GM19035 (cell line): ENCODE measurements around the gene CRYGB.
"Not testable (repeated sequence)": the region's sequence is repeated elsewhere in the genome, so short reads cannot be mapped to it uniquely, and the experiment has no call there.

Source experiments
- ATAC-seq: cut with Tn5 transposase; IDR thresholded peaks from one replicate; pipeline ENCODE4 v1.9.1; 2021; ENCODE audit not compliant: unreplicated experiment

Gene CRYGB

DNA sequence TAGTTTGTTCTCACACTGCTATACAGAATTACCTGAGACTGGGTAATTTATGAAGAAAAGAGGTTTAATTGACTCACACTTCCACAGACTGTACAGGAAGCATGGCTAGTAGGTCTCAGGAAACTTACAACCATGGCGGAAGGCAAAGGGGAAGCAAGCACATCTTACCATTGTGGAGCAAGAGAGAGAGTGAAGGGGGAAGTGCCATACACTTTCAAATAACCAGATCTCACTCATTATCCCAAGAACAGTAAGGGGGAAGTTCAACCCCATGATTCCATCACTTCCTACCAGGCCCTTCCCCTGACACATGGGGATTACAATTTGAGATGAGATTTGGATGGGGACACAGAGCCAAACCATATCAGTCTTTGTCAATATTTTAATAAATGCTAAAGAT is 5.0 kb upstream of the CRYGB start:
- no peak for ATAC-seq

DNA sequence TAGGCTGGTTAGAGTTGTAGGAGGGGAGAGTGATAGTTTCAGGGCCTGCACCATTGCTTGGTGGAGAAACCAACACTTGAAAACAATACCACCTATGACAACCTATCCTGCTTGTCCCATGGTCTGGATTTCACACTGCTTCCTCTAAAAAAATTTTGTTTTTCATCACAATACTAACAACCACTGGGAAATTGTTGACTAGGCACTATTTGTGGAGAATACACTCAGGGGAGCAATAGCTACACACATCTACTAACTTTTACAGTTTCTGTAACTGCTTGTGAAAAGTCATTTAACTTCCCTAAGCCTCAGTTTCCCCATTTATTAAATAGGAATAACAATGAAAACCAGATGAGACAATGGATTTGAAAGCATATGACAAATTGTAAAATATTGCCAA is 4.1 kb upstream of the CRYGB start:
- ATAC-seq = no peak

DNA sequence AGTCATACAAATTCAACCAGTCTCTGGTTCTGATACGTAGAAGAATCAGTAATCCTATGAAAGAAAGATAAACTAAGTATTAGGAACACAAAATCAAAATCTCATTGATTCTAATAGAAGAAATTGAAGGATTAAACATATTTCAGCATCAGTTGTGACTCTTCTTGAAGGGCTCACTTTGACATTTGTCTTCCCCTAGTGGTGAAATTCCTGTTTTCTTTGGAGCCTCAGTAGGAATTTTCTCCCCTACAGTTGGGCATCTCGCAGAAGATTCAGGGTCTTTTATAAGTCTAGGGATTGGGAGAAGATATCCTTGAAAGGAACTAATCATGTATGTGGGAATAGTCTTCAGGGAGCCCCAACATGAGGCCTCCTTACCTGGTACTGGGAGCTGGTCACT is 2.8 kb upstream of the CRYGB start:
- no peak for ATAC-seq

DNA sequence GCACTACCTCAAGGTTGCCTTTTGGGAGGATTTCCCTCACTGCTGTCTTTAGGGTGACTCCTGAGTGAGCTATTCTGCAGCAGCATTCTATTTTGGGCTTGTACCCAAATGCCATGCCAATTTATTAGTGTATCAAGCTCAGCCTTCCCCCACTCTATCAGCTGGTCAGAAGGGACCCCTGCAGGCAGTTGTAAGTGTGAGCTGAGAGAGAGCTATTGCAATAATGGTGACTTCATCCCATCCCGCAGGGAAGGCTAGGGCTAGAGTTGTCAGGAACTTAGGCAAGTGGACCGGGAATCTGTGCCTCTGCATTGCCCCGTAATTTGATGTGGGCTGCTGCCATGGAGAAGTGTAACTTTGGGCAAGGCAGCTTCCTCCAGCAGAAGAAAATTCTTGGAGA is 1.8 kb upstream of the CRYGB start:
- no peak for ATAC-seq

DNA sequence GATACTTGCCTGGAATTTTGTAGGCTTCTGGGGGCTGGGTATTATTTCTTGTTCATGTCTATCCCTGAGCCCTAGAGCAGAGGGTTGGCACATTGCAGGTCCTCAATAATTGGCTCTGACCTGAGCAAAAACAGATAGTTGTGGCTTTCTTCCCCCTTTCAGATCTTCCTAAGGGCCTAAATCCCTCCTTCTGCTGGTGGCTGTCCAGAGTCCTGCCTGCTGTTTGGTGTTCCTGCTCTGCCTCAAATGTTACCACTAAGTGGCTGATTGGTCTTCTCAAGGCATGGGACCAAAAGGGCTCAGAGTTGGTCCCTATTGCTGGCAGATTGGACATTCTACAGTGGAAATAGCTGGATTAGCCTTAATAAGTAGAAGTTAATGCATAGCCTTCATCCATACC is 1.1 kb upstream of the CRYGB start:
- no peak for ATAC-seq

DNA sequence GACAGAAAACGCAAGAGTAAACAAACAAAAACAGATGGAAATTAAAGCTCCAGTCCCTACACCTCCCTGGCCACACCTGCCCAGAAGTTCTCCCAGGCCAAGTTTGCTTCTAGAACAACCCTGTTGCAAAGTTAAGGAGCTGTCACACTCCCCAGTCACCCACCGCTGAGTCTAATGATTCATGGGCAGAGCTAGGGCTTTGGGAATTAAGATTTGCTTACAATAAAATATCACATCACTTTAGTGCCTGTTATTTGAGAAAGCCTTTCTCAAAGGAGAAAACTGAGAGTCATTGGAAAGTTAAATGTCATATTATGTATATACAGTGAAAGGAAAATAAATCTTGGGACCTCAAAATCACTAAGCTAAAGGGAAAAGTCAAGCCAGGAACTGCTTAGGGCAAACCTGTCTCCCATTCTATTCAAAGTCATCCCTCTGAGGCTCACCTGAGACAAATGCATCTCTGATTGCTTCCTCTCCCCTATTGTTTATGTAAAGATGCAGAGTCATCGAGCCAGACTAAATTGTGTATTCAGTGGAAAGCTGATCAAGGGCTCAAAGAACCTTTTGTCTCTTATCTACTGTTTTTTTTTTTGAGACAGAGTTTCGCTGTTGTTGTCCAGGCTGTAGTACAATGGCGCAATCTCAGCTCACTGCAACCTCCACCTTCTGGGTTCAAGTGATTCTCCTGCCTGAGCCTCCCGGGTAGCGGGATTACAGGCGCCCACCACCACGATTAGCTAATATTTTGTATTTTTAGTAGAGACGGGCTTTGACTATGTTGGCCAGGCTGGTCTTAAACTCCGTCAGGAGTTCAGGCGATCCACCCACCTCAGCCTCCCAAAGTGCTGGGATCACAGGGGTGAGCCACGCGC is 2.8 kb downstream of the CRYGB start:
- ATAC-seq = no peak

DNA sequence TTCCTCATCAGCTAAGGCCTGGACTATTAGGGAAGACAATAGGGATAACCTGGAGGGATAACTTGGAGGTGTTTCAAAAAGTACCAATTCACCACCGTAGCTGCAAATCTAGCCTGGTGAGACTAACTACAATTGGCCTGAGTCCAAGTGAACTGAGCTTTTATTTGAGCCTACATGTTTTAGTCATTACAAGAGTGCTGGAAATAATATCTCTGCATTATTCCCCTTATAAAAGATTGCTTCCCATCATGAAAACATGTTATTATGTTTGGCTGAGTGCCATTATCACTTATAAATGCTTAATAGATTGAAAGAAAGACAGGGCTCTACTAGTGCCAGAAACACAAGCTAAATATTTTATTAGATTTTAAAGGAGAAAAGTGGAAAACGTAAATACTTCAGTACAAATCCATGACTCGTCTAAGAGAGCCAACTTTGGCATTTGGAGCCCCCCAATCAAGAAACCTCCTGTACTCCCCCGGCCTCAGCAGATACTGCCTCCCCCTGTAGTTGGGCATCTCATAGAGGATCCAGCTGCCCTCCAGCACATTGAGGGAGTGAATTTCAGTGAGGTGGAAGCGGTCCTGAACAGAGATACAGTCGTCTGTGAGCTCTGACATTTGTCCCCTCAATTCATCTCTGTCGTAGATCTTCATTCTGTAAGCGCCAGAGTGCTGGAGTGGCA is 3.6 kb downstream of the CRYGB start:
- ATAC-seq = no peak

DNA sequence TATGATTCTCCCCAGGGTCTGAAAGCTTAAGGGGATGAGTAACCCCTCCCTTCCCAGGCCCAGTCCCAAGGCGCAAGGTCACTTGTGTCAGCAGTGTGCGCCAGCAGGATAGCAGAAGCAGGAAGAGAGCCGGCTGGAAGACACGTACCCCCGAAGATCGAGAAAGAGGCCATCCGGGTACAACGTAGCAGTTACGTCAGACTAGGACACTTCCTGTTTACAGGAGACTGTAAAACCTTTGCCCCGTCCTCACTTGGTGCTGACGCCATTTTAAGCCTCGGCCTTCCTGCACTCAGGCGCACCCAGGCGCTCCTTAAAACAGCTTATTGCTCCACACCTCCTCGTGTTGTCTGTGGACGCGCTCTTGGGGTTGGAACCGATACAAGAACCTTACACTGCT is 6.5 kb downstream of the CRYGB start:
- no peak for ATAC-seq

DNA sequence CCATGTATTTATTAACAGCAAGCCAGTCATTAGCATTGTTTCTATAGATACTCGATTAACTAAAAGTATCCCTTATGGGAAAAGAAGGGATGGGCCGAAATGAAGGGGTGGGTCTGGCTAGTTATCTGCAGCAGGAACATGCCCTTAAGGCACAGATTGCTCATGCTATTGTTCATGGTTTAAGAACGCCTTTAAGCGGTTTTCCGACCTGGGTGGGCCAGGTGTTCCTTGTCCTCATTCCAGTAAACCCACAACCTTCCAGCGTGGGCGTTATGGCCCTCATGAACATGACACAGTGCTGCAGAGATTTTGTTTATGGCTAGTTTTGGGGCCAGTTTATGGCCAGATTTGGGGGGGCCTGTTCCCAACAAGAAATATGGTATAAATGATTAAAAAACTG is 7.6 kb downstream of the CRYGB start:
- not testable (repeated sequence) for ATAC-seq

DNA sequence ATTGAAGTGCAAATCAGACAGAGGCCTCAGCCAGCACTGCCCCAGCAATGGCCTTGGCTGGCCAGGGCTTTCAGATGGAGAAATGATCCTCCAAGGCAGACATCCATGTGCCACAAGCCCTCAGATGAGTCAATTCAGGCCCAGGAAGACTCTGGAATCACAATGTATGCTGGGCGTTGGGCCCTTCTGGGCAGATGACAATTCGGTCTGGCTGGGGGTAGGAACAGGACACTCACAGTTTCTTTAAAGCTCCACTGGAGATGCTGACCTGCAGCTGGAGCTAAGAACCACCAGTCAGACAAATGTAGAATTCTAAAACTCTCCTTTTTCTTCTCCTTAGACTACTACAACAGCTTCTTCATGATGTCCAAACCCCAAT is 9.3 kb downstream of the CRYGB start:
- ATAC-seq = no peak

DNA sequence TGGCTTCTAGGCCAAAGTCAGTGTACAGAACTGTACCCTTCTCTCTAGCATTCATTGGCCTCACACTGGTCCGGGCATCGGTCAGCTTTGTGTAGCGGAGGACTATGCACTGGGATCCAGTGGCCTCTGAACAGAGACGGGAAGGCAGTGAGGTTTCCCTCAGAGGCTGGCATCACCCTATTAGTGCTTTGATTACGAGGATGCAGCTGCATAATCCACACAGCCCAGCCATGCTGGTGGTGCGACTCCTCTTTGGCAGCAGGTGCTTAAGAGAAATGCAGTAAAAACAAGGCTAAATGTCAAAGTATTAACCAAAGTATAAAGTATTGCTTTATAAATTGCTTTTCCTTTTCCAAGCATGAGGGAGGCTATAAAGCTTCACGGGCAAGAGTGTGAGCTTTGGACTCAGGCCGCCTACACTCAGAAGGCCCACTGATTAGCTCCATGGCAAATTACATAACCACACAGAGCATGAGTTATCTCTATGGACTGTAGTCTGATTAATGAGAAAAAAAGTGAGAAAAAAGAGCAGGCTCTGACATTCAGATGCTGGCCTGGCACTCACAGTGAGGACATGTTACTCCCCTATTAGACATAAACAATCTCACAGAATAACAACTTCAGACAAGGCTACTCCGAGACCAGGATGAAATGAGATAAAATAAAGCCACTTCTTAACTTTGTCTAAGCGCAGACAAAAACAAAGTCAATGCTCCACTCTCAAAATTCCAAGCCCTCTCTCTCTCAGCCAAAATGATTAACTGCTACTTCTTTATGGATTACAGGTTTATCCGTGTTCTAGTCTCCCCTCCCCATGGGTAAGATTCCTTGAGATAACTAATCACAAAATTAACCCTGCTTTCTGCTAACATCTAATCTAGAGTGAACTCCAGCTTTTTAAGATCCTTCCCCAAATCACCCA is 9.9 kb downstream of the CRYGB start:
- ATAC-seq = no peak

DNA sequence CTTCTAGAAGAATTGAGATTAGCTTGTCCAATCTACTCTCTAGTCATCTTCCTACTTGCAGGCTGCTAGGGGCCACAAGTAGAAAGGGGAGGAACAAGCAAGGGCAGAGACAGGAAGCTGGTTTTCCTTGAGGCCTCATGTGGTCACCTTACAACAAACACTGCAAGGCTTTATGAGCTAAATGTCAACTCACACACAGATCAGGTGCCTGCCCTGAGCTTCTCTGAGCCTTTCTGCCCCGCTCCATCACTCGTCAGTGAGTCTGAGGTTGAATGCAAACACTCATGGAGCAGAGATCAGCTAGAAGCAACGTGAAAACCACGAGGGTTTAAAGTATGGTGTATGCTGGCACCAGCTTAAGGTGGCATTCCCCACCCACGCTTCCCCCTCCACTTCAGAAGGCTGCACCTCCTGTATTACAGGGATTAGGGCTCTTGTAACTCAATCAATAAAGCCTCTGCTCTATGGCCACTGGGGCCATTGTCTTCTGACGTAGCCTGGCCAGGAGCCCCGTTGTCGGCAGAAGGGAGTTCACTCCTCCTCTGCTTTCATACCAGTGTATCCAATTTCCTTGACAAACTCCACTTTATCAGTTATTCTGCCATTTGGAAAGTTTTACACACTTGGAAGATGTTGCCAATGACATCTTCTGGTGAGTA is 10.9 kb downstream of the CRYGB start:
- no peak for ATAC-seq

DNA sequence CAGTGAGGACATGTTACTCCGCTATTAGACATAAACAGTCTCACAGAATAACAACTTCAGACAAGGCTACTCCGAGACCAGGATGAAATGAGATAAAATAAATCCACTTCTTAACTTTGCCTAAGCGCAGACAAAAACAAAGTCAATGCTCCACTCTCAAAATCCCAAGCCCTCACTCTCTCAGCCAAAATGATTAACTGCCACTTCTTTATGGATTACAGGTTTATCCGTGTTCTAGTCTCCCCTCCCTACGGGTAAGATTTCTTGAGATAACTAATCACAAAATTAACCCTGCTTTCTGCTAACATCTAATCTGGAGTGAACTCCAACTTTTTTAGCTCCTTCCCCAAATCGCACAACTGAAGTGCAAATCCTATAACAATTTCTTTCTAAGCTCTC is 15.2 kb downstream of the CRYGB start:
- no peak for ATAC-seq

DNA sequence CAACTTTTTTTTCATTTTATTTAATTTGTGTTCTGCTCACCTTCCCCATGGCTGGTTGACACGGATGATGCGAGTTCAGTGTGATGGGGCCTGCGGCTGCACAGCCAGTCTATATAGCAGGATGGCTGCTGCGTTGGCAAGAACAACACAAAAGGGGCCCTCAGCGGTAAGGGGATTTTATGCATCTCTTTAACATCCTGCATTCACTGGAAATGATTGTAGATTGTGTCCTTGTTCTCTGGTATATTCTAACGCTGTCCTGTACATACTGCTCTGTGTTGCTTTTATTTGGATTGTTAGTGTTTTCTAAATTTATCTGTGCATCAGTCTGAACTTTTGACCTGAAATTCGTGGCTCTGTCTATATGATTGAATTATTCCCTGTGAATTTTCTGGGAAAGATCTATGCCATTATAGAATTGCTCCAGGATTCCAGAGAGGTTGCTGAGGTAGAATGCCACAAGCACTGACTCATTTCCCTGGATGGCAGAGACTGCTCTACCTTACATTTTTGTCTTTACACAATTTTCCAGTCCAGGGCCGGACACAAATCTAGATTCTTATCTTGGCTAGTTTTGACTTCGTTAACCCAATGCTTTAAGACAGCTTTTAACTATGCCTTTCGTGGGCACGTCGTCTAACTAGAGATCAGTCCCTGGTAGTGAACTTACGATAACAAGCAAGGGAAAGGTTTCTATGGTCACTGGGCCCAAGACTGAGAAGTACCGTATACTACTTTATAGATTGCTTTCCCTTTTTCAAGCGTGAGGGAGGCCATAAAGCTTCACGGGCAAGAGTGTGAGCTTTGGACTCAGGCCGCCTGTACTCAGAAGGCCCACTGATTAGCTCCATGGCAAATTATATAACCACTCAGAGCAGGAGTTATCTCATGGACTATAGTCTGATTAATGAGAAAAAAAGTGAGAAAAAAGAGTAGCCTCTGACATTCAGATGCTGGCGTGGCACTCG is 15.9 kb downstream of the CRYGB start, which contains the start of gene CRYGC:
TSS of gene CRYGC (minus strand) at position 85 of the 968 bp plus-strand sequence. CDS start at position 49, 36 bp downstream.
- ATAC-seq = no peak

DNA sequence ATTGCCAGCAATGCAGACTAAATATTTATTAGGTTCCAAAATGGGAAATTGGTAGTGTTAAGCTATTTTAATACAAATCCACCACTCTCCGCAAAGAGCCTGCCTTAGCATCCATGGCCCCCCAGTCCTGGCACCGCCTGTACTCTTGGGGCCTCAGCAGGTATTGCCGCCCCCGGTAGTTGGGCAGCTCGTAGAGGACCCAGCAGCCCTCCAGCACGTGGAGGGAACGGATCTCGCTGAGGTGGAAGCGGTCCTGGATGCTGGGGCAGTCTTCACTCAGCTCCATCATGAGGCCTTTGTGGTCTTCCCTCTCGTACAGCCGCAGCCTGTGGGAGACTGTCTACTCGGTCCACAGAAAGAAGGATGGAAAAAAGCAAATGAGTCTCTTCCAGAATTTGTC is 17.8 kb downstream of the CRYGB start:
- ATAC-seq = no peak

DNA sequence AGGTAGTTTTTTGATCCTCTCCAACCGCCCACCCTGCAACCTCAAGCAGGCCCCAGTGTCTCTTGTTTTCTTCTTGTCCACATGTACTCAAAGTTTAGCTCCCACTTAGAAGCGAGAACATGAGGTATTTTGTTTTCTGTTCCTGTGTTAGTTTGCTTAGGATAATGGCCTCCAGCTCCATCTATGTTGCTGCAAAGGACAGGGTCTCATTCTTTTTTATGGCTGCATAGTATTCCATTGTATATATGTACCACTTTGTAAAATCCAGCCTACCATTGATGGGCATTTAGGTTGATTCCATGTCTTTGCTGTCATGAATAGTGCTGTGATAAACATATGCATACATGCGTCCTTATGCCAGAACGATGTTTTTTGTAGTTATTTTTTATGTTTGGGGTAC is 18.9 kb downstream of the CRYGB start:
- ATAC-seq = no peak

DNA sequence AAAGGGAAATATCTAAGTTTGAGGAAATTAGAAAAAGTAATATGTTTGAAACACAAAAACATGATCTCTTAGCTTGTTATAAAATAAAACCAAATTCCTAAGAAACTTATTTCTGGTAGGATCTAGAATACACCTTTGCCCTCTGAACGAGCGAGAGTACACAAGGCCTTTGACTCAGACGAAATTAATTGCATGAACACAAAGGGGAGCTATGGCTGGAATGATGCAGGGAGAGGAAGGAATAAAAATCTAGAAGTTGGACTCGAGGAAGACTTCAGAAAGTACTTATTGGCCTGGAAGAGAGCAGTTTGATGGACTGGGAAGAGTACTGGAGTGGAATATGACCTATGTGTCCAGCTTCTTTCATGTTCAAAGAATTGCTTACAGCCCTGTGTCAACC is 20.7 kb downstream of the CRYGB start:
- ATAC-seq = no peak

DNA sequence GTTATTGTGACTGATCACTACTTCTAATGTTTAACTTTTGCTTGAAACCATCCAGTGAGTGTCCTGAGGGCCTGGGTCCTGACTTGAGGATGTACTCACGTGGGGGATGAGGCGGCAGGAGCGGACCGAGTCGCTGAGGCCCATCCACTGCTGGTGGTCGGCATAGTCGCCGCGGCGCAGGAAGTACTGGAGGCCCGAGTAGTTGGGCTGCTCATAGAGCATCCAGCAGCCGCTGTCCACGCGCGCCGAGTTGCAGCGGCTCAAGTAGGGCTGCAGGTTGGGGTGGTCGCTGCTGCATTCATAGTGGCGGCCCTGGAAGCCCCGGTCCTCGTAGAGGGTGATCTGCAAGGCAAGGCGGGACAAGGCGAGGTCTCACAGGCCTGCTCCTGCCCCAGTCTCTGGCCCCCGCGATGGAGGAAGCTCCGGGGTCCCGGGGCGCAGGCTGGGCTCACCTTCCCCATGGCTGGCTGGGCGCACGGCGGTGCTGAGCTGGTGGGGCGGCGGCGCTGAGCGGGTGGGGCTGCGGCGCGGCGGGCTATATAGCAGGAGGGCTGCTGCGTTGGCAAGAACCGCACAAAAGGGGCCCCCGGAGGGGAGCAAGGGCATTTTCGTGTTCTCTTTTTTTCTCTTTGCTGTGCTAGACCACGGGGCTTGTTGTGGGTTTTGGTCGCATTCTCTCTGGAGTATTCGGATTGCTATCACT is 21.8 kb downstream of the CRYGB start, which contains the start of gene CRYGD:
TSS of gene CRYGD (minus strand) at position 512 of the 703 bp plus-strand sequence. CDS start at position 461, 51 bp downstream.
- ATAC-seq = not testable (repeated sequence)

DNA sequence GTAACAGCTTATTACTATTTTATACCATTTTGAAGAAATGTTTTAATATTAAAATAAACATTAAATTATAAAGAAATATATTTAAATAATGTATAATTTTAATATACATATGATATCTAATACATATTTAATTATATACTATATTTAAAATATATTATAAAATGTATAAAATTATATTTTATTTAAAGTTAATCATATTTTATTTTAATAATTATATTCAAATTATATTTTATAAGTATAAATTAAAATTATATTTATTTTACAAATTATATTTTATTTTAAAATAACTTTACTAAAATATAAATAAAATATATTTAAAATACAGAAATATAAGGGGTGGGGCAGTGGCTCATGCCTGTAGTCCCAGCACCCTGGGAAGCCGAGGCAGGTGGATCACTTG is 23.7 kb downstream of the CRYGB start:
- no peak for ATAC-seq
